ENCODE data around the gene PHF20. TPM values are rescaled to one million over a fixed set of nuclear protein-coding genes. Genes with fewer than 3 reads are reported as not detected.
"Not testable (repeated sequence)": the region's sequence is repeated elsewhere in the genome, so short reads cannot be mapped to it uniquely, and the experiment has no call there.

Gene PHF20
- total RNA-seq, 1 donor from 2014 or later, result 47.0 TPM

- DNase-seq (ENCODE audit: extremely low read depth, low read depth, low spot score), result no peak
Observed at GRCh38 chr20:35909176-35909575, 137.4 kb downstream of the PHF20 start.

- no peak for DNase-seq (ENCODE audit: extremely low read depth, low read depth, low spot score)
Observed at GRCh38 chr20:35909796-35910195, 138.0 kb downstream of the PHF20 start.

GRCh38 chr20:35910254-35910653, 138.4 kb downstream of the PHF20 start:
- DNase-seq (ENCODE audit: extremely low read depth, low read depth, low spot score), result no peak

GRCh38 chr20:35912881-35913280, 141.1 kb downstream of the PHF20 start:
- no peak for DNase-seq (ENCODE audit: extremely low read depth, low read depth, low spot score)

GRCh38 chr20:35917077-35917476, 145.3 kb downstream of the PHF20 start:
- no peak for DNase-seq (ENCODE audit: extremely low read depth, low read depth, low spot score)

GRCh38 chr20:35918021-35918420, 146.2 kb downstream of the PHF20 start:
- no peak for DNase-seq (ENCODE audit: extremely low read depth, low read depth, low spot score)

- no peak for DNase-seq (ENCODE audit: extremely low read depth, low read depth, low spot score)
Observed at GRCh38 chr20:35920523-35920922, 148.7 kb downstream of the PHF20 start.

- DNase-seq (ENCODE audit: extremely low read depth, low read depth, low spot score), result no peak
Observed at GRCh38 chr20:35929301-35929700, 157.5 kb downstream of the PHF20 start.

GRCh38 chr20:35934050-35934449, 162.2 kb downstream of the PHF20 start:
- DNase-seq (ENCODE audit: extremely low read depth, low read depth, low spot score), result no peak

- no peak for DNase-seq (ENCODE audit: extremely low read depth, low read depth, low spot score)
Observed at GRCh38 chr20:35939264-35939663, 167.4 kb downstream of the PHF20 start.

- no peak for DNase-seq (ENCODE audit: extremely low read depth, low read depth, low spot score)
Observed at GRCh38 chr20:35941620-35942019, 169.8 kb downstream of the PHF20 start.

GRCh38 chr20:35942243-35942642, 170.4 kb downstream of the PHF20 start:
- DNase-seq (ENCODE audit: extremely low read depth, low read depth, low spot score), result no peak

- no peak for DNase-seq (ENCODE audit: extremely low read depth, low read depth, low spot score)
Observed at GRCh38 chr20:35947489-35947888, 175.7 kb downstream of the PHF20 start.

GRCh38 chr20:35947907-35948306, 176.1 kb downstream of the PHF20 start:
- no peak for DNase-seq (ENCODE audit: extremely low read depth, low read depth, low spot score)

GRCh38 chr20:35950093-35950492, 178.3 kb downstream of the PHF20 start:
- no peak for DNase-seq (ENCODE audit: extremely low read depth, low read depth, low spot score)

- not testable (repeated sequence) for DNase-seq (ENCODE audit: extremely low read depth, low read depth, low spot score)
Observed at GRCh38 chr20:35952080-35952479, 180.3 kb downstream of the PHF20 start.

GRCh38 chr20:35952480-35953386, 180.9 kb downstream of the PHF20 start:
- DNase-seq (ENCODE audit: extremely low read depth, low read depth, low spot score), result no peak

- no peak for DNase-seq (ENCODE audit: extremely low read depth, low read depth, low spot score)
Observed at GRCh38 chr20:35953387-35954199, 181.8 kb downstream of the PHF20 start.

GRCh38 chr20:35954200-35954906, 182.5 kb downstream of the PHF20 start, which contains the start of gene SCAND1:
TSS of gene SCAND1 (minus strand) at chr20:35954502. CDS start at chr20:35954284, 218 bp downstream.
- DNase-seq (ENCODE audit: extremely low read depth, low read depth, low spot score), result peak; percentile 44

GRCh38 chr20:35954907-35955251, 183.1 kb downstream of the PHF20 start:
- DNase-seq (ENCODE audit: extremely low read depth, low read depth, low spot score), result no peak

- DNase-seq (ENCODE audit: extremely low read depth, low read depth, low spot score), result no peak
Observed at GRCh38 chr20:35956616-35957015, 184.8 kb downstream of the PHF20 start.

Measured in glomerular endothelial cell (primary cell).